ENCODE results near the gene APCS. TPM values are rescaled to one million over a fixed set of nuclear protein-coding genes. Genes with fewer than 3 reads are reported as not detected.

APCS gene, protein sequence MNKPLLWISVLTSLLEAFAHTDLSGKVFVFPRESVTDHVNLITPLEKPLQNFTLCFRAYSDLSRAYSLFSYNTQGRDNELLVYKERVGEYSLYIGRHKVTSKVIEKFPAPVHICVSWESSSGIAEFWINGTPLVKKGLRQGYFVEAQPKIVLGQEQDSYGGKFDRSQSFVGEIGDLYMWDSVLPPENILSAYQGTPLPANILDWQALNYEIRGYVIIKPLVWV
- not detected in 2 replicates for total RNA-seq
- long read RNA-seq: 0 reads

DNA sequence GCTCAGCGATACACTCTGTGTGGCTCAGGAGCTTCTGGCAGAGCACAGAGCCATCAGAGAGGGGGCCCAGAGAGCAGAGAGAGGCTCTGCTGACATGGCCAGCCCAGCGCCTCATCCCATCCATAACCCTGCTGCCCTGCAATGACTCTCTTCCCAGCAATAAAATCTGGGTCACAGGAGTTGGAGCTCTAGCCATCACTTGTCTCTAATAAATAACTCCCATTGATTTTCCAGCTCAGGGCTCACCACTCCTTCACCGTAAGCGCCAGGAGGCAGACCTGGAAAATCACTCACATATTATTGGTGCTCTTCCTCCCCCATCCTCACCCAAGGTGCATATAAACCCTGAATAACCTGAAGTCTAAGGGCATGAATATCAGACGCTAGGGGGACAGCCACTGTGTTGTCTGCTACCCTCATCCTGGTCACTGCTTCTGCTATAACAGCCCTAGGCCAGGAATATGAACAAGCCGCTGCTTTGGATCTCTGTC lies at the start of gene APCS:
Gene APCS (plus strand): TSS at position 366 of the 491 bp plus-strand sequence. CDS start 96 bp downstream, at position 462.
- H3K4me1 Mint-ChIP-seq (ENCODE audit: low read depth): no peaks in the 10 kb centered on the region
- no peak within 1 kb of the TSS for H3K4me3 Mint-ChIP-seq (ENCODE audit: low read depth)
- TF ChIP-seq, protein P1, sequence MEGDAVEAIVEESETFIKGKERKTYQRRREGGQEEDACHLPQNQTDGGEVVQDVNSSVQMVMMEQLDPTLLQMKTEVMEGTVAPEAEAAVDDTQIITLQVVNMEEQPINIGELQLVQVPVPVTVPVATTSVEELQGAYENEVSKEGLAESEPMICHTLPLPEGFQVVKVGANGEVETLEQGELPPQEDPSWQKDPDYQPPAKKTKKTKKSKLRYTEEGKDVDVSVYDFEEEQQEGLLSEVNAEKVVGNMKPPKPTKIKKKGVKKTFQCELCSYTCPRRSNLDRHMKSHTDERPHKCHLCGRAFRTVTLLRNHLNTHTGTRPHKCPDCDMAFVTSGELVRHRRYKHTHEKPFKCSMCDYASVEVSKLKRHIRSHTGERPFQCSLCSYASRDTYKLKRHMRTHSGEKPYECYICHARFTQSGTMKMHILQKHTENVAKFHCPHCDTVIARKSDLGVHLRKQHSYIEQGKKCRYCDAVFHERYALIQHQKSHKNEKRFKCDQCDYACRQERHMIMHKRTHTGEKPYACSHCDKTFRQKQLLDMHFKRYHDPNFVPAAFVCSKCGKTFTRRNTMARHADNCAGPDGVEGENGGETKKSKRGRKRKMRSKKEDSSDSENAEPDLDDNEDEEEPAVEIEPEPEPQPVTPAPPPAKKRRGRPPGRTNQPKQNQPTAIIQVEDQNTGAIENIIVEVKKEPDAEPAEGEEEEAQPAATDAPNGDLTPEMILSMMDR (IDR thresholded peaks at IDR 0.05; ENCODE audit: unreplicated experiment): no peak
- no peaks in the 10 kb centered on the region for H3K27me3 Mint-ChIP-seq
- H3K36me3 Mint-ChIP-seq (ENCODE audit: insufficient read depth): no peaks in the 10 kb centered on the region
- H3K9me3 Mint-ChIP-seq (ENCODE audit: low read depth): peaks cover 35% of the 10 kb centered on the region
- no peak within 1 kb of the TSS for H3K27ac Mint-ChIP-seq
- DNase-seq (ENCODE audit: low spot score, unreplicated experiment): no peak

DNA sequence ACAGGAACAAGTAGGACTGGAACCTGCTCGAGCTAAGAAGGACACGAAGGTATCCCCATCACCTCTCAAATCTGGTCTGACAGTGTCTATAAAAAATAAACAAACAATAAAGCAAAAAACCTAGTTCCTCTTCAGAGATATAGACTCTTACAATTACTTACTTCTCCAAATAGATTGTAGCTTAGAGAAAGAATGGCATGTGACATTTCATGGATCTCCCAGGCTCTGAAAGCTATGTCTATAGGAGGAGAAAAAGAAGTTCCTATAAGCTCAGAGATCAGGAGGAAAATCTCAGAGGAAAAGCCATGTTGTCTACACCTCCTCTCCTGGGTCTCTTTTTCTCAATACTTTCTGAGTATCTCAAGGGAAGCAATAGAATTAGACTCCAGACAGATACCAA lies 39.5 kb upstream of the APCS start:
- H3K27ac Mint-ChIP-seq: no peak overlapping the region
- no peaks in the 10 kb centered on the region for H3K36me3 Mint-ChIP-seq (ENCODE audit: insufficient read depth)
- H3K4me1 Mint-ChIP-seq (ENCODE audit: low read depth): no peaks in the 10 kb centered on the region
- H3K9me3 Mint-ChIP-seq (ENCODE audit: low read depth): peaks cover 48% of the 10 kb centered on the region
- H3K27me3 Mint-ChIP-seq: no peaks in the 10 kb centered on the region
- no peak for DNase-seq (ENCODE audit: low spot score, unreplicated experiment)
- H3K4me3 Mint-ChIP-seq (ENCODE audit: low read depth): no peak overlapping the region
- TF ChIP-seq, protein P1 (IDR thresholded peaks at IDR 0.05; ENCODE audit: unreplicated experiment): no peak

DNA sequence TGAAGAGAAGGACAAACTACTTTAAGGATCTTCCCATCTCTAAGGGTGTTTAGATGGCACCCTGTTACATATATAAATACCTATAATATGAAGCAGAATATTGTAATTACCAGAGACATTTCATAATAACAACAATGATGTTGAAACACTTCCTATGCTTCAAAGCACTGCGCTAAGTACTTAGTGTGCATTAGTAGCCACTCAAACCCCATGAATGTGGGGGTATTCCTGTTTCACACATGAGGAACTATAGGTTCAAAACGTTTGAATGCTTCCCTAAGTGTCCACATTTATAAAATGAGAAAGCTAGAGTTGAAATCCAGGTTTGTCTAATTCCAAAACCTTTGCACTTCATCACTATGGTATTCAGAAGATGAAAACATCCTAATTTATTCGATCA lies 33.4 kb upstream of the APCS start:
- Mint-ChIP-seq H3K9me3 (ENCODE audit: low read depth) (peaks cover 51% of the 10 kb centered on the region), H3K4me1 (ENCODE audit: low read depth) (peaks cover 7% of the 10 kb centered on the region)
- DNase-seq (ENCODE audit: low spot score, unreplicated experiment): no peak

DNA sequence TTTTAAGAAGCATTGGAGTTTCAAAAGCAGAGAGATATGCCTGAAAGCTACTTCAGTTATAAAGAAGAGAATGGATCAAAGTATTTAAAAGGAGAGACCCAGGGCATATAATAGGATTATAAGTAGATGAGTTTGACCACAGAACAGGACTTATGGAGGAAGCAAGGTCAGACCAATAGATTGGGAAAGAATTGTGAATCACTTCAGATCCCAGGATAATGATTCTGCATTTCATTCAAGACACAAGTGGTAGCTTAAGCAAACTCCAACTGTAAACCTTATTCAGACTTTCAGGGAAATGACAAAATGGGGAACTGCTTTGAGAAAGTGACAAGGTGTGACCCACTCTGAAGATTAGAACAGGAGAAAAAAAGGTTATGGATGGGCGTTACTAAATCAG lies 32.9 kb upstream of the APCS start:
- Mint-ChIP-seq H3K9me3 (ENCODE audit: low read depth) (peaks cover 50% of the 10 kb centered on the region), H3K36me3 (ENCODE audit: insufficient read depth) (no peaks in the 10 kb centered on the region), H3K4me1 (ENCODE audit: low read depth) (peaks cover 7% of the 10 kb centered on the region), H3K27ac (no peak overlapping the region), H3K27me3 (no peaks in the 10 kb centered on the region), H3K4me3 (ENCODE audit: low read depth) (no peak overlapping the region)
- TF ChIP-seq, protein P1 (IDR thresholded peaks at IDR 0.05; ENCODE audit: unreplicated experiment): no peak
- DNase-seq (ENCODE audit: low spot score, unreplicated experiment): no peak

More for the DNA sequence above, 33.4 kb upstream of the APCS start:
- H3K4me3 Mint-ChIP-seq (ENCODE audit: low read depth): no peak overlapping the region
- TF ChIP-seq, protein P1 (IDR thresholded peaks at IDR 0.05; ENCODE audit: unreplicated experiment): no peak
- no peaks in the 10 kb centered on the region for H3K36me3 Mint-ChIP-seq (ENCODE audit: insufficient read depth)
- H3K27me3 Mint-ChIP-seq: no peaks in the 10 kb centered on the region
- no peak overlapping the region for H3K27ac Mint-ChIP-seq

DNA sequence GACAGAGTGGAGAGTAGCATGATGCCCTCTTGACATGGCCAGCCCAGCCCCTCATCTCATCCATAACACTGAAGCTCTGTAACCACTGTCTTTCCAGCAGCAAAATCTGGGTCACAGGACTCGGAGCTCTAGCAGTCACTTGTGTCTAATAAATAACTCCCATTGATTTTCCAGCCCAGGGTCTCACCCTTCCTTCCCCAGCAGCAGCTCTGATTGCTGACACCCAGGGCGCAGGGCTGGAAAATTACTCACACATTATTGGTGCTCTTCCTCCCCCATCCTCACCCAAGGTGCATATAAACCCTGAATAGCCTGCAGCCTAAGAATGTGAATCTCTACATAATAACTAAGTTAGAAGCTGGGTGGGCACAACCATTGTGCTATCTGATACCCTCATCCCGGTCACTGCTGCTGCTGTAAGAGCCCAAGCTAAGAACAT lies 30.7 kb upstream of the APCS start:
- no peak for DNase-seq (ENCODE audit: low spot score, unreplicated experiment)
- H3K27me3 Mint-ChIP-seq: no peaks in the 10 kb centered on the region
- peak overlapping the region; percentile 92 for H3K27ac Mint-ChIP-seq
- TF ChIP-seq, protein P1 (IDR thresholded peaks at IDR 0.05; ENCODE audit: unreplicated experiment): no peak
- no peak overlapping the region for H3K4me3 Mint-ChIP-seq (ENCODE audit: low read depth)
- H3K4me1 Mint-ChIP-seq (ENCODE audit: low read depth): peaks cover 7% of the 10 kb centered on the region
- H3K9me3 Mint-ChIP-seq (ENCODE audit: low read depth): peaks cover 44% of the 10 kb centered on the region
- no peaks in the 10 kb centered on the region for H3K36me3 Mint-ChIP-seq (ENCODE audit: insufficient read depth)
